ENCODE results near the gene CDH12.
"Not testable (repeated sequence)": the region's sequence is repeated elsewhere in the genome, so short reads cannot be mapped to it uniquely, and the experiment has no call there.

Gene CDH12

GRCh38 chr5:22108545-22108944 is 744.6 kb downstream of the CDH12 start:
- no peak for DNase-seq

GRCh38 chr5:22102823-22103359 is 750.3 kb downstream of the CDH12 start:
- no peak for DNase-seq

- no peak for DNase-seq
Measured at GRCh38 chr5:22088517-22088916, 764.6 kb downstream of the CDH12 start.

GRCh38 chr5:22079566-22079965 is 773.6 kb downstream of the CDH12 start:
- DNase-seq, result no peak

- DNase-seq, result no peak
Measured at GRCh38 chr5:22079002-22079401, 774.1 kb downstream of the CDH12 start.

GRCh38 chr5:22076586-22076985 is 776.6 kb downstream of the CDH12 start:
- no peak for DNase-seq

- no peak for DNase-seq
Measured at GRCh38 chr5:22070186-22070728, 782.9 kb downstream of the CDH12 start.

GRCh38 chr5:22063717-22064116 is 789.4 kb downstream of the CDH12 start:
- no peak for DNase-seq

GRCh38 chr5:22058620-22059019 is 794.5 kb downstream of the CDH12 start:
- no peak for DNase-seq

GRCh38 chr5:22057012-22057411 is 796.1 kb downstream of the CDH12 start:
- no peak for DNase-seq

GRCh38 chr5:22056601-22057000 is 796.5 kb downstream of the CDH12 start:
- no peak for DNase-seq

GRCh38 chr5:22053195-22053594 is 799.9 kb downstream of the CDH12 start:
- DNase-seq, result no peak

- no peak for DNase-seq
Measured at GRCh38 chr5:22051881-22052280, 801.3 kb downstream of the CDH12 start.

GRCh38 chr5:22050931-22051330 is 802.2 kb downstream of the CDH12 start:
- no peak for DNase-seq

GRCh38 chr5:22044229-22044628 is 808.9 kb downstream of the CDH12 start:
- no peak for DNase-seq

GRCh38 chr5:22036061-22036460 is 817.1 kb downstream of the CDH12 start:
- DNase-seq, result no peak

- no peak for DNase-seq
Measured at GRCh38 chr5:22033066-22033465, 820.1 kb downstream of the CDH12 start.

GRCh38 chr5:22023784-22024183 is 829.4 kb downstream of the CDH12 start:
- no peak for DNase-seq

- DNase-seq, result not testable (repeated sequence)
Measured at GRCh38 chr5:22012893-22013292, 840.3 kb downstream of the CDH12 start.

- not testable (repeated sequence) for DNase-seq
Measured at GRCh38 chr5:22010808-22011207, 842.3 kb downstream of the CDH12 start.

- not testable (repeated sequence) for DNase-seq
Measured at GRCh38 chr5:22001097-22001496, 852.0 kb downstream of the CDH12 start.

- DNase-seq, result not testable (repeated sequence)
Measured at GRCh38 chr5:21985799-21986198, 867.3 kb downstream of the CDH12 start.

GRCh38 chr5:21951571-21951970 is 901.6 kb downstream of the CDH12 start:
- not testable (repeated sequence) for DNase-seq

- no peak for DNase-seq
Measured at GRCh38 chr5:21931116-21931515, 922.0 kb downstream of the CDH12 start.

GRCh38 chr5:21919414-21920022 is 933.6 kb downstream of the CDH12 start:
- no peak for DNase-seq

All from activated CD4-positive, alpha-beta T cell treated with anti-CD3 and anti-CD28 coated beads, Interleukin-2, amount 50 U/mL, for 4 hours (primary cell).